K562 (cell line): ENCODE measurements around the gene TMC6. TPM values are rescaled to one million over a fixed set of nuclear protein-coding genes. Genes with fewer than 3 reads are reported as not detected.

Experiments used
- ATAC-seq: fragments of 200-7000 bp; cut with Tn5 transposase; 3 replicates; pipeline ENCODE4 v1.9.1; 2020; ENCODE audit warnings: moderate library complexity
- BruUV-seq: library from RNA; stranded (reverse); fragments of 400-500 nt; replicated peaks from 2 replicates; lab custom pipeline; 2021; lab: Mats Ljungman, UMichigan
- CTCF ChIA-PET: fragments of 300-600 bp; formaldehyde crosslinking; extraction: SDS; loops from one replicate; lab custom pipeline; 2021; ENCODE audit warnings: low intra/inter-chr PET ratio; lab: Yijun Ruan, JAX
- POLR2A ChIA-PET: fragments of 300-600, 350-650 bp; sonication (Branson Sonifier 250); formaldehyde crosslinking; extraction: SDS; loops from one replicate; lab custom pipeline; 2021; ENCODE audit warnings: antibody characterized with exemption, inconsistent platforms; lab: Yijun Ruan, JAX
- DNase-seq, 4 experiments: peaks; one replicate each; pipeline versions ENCODE4 v3.0.0 to v3.0.0-alpha.2; 2011 to 2018; ENCODE audit warnings: low spot score in 3 of 4, mixed read lengths in 3 of 4; ENCODE audit errors: extremely low read depth in 1 of 4
- FAIRE-seq: peaks from 2 replicates; lab custom pipeline; 2011; peaks lifted over from hg19 to GRCh38; lab: Jason Lieb, UNC
- H2AFZ ChIP-seq: 2 replicates; pipeline ENCODE4 v1.6.0; 2011; ENCODE audit warnings: low read depth, low read length, control low read depth, inconsistent platforms
- H3K27ac ChIP-seq: fragments of 200-600 bp; 3 replicates; pipeline ENCODE4 v1.8.0; 2011; ENCODE audit warnings: low read depth, mild to moderate bottlenecking, control low read depth, inconsistent platforms, low read length, moderate library complexity, mixed read lengths; ENCODE audit errors: extremely low read depth
- H3K27me3 ChIP-seq, 2 experiments: fragments of 300-600 bp in 1 of 2; 2 replicates in 1 of 2; 3 replicates in 1 of 2; pipeline versions ENCODE4 v1.6.0 to v1.8.0; 2011; ENCODE audit warnings: inconsistent platforms in 2 of 2, low read length in 2 of 2, mild to moderate bottlenecking in 1 of 2, mixed read lengths in 1 of 2, moderate library complexity in 1 of 2; ENCODE audit not compliant: control insufficient read depth in 2 of 2, insufficient read depth in 2 of 2
- H3K36me3 ChIP-seq: fragments of 300-600 bp; 3 replicates; pipeline ENCODE4 v1.8.0; 2011; ENCODE audit warnings: mild to moderate bottlenecking, low read length, inconsistent platforms; ENCODE audit not compliant: control insufficient read depth, insufficient read depth
- H3K4me1 ChIP-seq, 2 experiments: fragments of 200-600 bp in 1 of 2; replicated peaks in 1 of 2; 2 replicates in 1 of 2; 3 replicates in 1 of 2; pipeline versions ENCODE4 v1.5.1 to v1.8.0; 2011; ENCODE audit warnings: inconsistent platforms in 2 of 2, low read length in 2 of 2, mild to moderate bottlenecking in 1 of 2, mixed read lengths in 1 of 2, moderate library complexity in 1 of 2; ENCODE audit not compliant: control insufficient read depth in 2 of 2, insufficient read depth in 2 of 2
- H3K4me2 ChIP-seq: 2 replicates; pipeline ENCODE4 v1.6.1; 2011; ENCODE audit warnings: low read length, control low read depth, inconsistent platforms, mixed read lengths; ENCODE audit not compliant: insufficient read depth
- H3K4me3 ChIP-seq: fragments of 200-600 bp; sonication (generic), shearing (Covaris generic); 2 replicates; pipeline ENCODE4 v1.5.1; 2016; ENCODE audit warnings: control low read depth, inconsistent platforms
- H3K79me2 ChIP-seq: fragments of 200-600 bp; 3 replicates; pipeline ENCODE4 v1.8.0; 2011; ENCODE audit warnings: low read length, inconsistent platforms; ENCODE audit not compliant: control insufficient read depth, insufficient read depth
- H3K9ac ChIP-seq, 2 experiments: 2 replicates each; pipeline versions ENCODE4 v1.6.0 to v1.6.1; 2011; ENCODE audit warnings: low read depth in 2 of 2, low read length in 2 of 2, control low read depth in 1 of 2, inconsistent platforms in 1 of 2, mild to moderate bottlenecking in 1 of 2, mixed read lengths in 1 of 2; ENCODE audit not compliant: insufficient read depth in 1 of 2
- H3K9me1 ChIP-seq: one replicate; pipeline ENCODE4 v1.6.0; 2011; ENCODE audit warnings: inconsistent platforms, mild to moderate bottlenecking, low read length, moderate library complexity; ENCODE audit not compliant: control insufficient read depth, insufficient read depth
- H3K9me3 ChIP-seq: replicated peaks from 2 replicates; pipeline ENCODE4 v1.5.1; 2011; ENCODE audit warnings: low read depth, low read length, inconsistent platforms; ENCODE audit not compliant: control insufficient read depth, insufficient read depth
- H4K20me1 ChIP-seq: replicated peaks from 2 replicates; pipeline ENCODE4 v1.6.1; 2011; ENCODE audit warnings: low read length, inconsistent platforms, mixed read lengths; ENCODE audit not compliant: control insufficient read depth, insufficient read depth
- ARID1B ChIP-seq: fragments of 450-650 bp; IDR thresholded peaks from 2 replicates; pipeline ENCODE4 v1.6.1; 2016; ENCODE audit warnings: antibody characterized with exemption, mild to moderate bottlenecking, inconsistent platforms
- DMBX1 ChIP-seq: fragments of 250-450 bp; sonication (Bioruptor Pico); IDR thresholded peaks from 2 replicates; pipeline ENCODE4 v1.8.0; 2022; ENCODE audit warnings: inconsistent platforms, mild to moderate bottlenecking, moderate library complexity, borderline replicate concordance
- MED1 ChIP-seq: sonication (generic); formaldehyde crosslinking; IDR thresholded peaks from 2 replicates; pipeline ENCODE4 v1.8.1; 2023; ENCODE audit warnings: missing genetic modification reagents, borderline replicate concordance
- MEF2D ChIP-seq: conservative IDR thresholded peaks from 2 replicates; pipeline ENCODE4 v1.6.1; 2016; ENCODE audit warnings: low read depth, missing genetic modification characterization, missing compliant biosample characterization
- POLR2A ChIP-seq: fragments of 450-650 bp; conservative IDR thresholded peaks from 2 replicates; pipeline ENCODE4 v1.6.1; 2016
- POLR3G ChIP-seq: IDR thresholded peaks from 2 replicates; pipeline ENCODE4 v1.6.1; 2011; ENCODE audit not compliant: insufficient read length, insufficient replicate concordance; ENCODE audit errors: extremely low read depth
- SAP30 ChIP-seq: fragments of 200-600 bp; sonication (generic); IDR thresholded peaks from 2 replicates; pipeline ENCODE4 v1.6.1; 2012; ENCODE audit warnings: borderline replicate concordance, low read depth, mild to moderate bottlenecking, moderate library complexity, low read length, control low read depth, inconsistent platforms; ENCODE audit not compliant: insufficient read depth, poor library complexity, severe bottlenecking
- TAF1 ChIP-seq: IDR thresholded peaks from 2 replicates; pipeline ENCODE4 v1.6.1; 2011; ENCODE audit warnings: mild to moderate bottlenecking, low read length, moderate library complexity; ENCODE audit not compliant: insufficient read depth, control insufficient read depth, severe bottlenecking; ENCODE audit errors: extremely low read depth
- TSC22D4 ChIP-seq: fragments of 450-650 bp; IDR thresholded peaks from 2 replicates; pipeline ENCODE4 v1.6.1; 2016; ENCODE audit warnings: missing genetic modification characterization, missing biosample characterization, control low read depth
- ZNF224 ChIP-seq: sonication (generic); formaldehyde crosslinking; IDR thresholded peaks from 2 replicates; pipeline ENCODE4 v1.8.0; 2022; ENCODE audit warnings: mild to moderate bottlenecking, missing genetic modification reagents
- ZNF282 ChIP-seq: sonication (generic); formaldehyde crosslinking; IDR thresholded peaks from 2 replicates; pipeline ENCODE4 v1.8.1; 2023; ENCODE audit warnings: missing genetic modification reagents
- ZNF79 ChIP-seq: fragments of 250-450 bp; sonication (Bioruptor Pico); IDR thresholded peaks from 2 replicates; pipeline ENCODE4 v1.4.0; 2020; ENCODE audit warnings: low read depth, mild to moderate bottlenecking, moderate library complexity
- WGBS: fragments of 100-300 bp; shearing (Covaris generic); methylation state at CpG from one replicate; pipeline ENCODE4 v1.1.6; 2016; ENCODE audit warnings: low coverage, mixed read lengths; ENCODE audit not compliant: insufficient coverage; ENCODE audit errors: missing lambda C conversion rate; 5-methylcytosine and 5-hydroxymethylcytosine counted together
- in situ Hi-C: fragments of 300-500 bp; cut with MboI; formaldehyde crosslinking; loops from 4 replicates; pipeline ENCODE4 v1.15.0; 2018; ENCODE audit warnings: inconsistent platforms, mixed read lengths
- intact Hi-C: fragments of 100-400 bp; cut with micrococcal nuclease; formaldehyde crosslinking; loops from 2 replicates; pipeline ENCODE4 v1.14.2; 2022
- polyA plus RNA-seq, 8 experiments: library from polyadenylated mRNA; depleted of rRNA in 4 of 8; stranded (reverse) in 5 of 8; unstranded in 3 of 8; fragments of >200 nt; fragmentation: Nextera tagmentation in 2 of 8; fragmentation: Illumina TruSeq in 1 of 8; extraction: Ambion mirVana in 2 of 8; extraction: Trizol in 1 of 8; gene quantifications; 2 replicates each; pipeline versions ENCODE4 v1.2.1 to v1.2.3, GENCODE V29; 2011 to 2014; ENCODE audit warnings: inconsistent platforms in 1 of 8, missing spikeins in 1 of 8
- total RNA-seq, 7 experiments: library from RNA; depleted of rRNA in 6 of 7; stranded (reverse); fragments of >200 nt in 6 of 7; fragmentation: Illumina TruSeq in 2 of 7; extraction: Trizol in 2 of 7; gene quantifications; 2 replicates each; pipeline versions ENCODE4 v1.2.1 to v1.2.3, GENCODE V29; 2011 to 2021; ENCODE audit warnings: low replicate concordance in 1 of 7
- TF ChIP-seq, protein P1 (sequence below): fragments of 200-800 bp; sonication (Bioruptor generic); IDR thresholded peaks from 2 replicates; pipeline ENCODE4 v1.6.1; 2017; ENCODE audit warnings: missing genetic modification characterization, missing compliant biosample characterization
- TF ChIP-seq, protein P2 (sequence below): sonication (generic); formaldehyde crosslinking; IDR thresholded peaks from 2 replicates; pipeline ENCODE4 v1.8.1; 2023; ENCODE audit warnings: mild to moderate bottlenecking, missing genetic modification reagents, moderate library complexity
- TF ChIP-seq, protein P3 (sequence below): fragments of 450-650 bp; formaldehyde crosslinking; IDR thresholded peaks from 2 replicates; pipeline ENCODE4 v1.4.0; 2022; ENCODE audit warnings: mild to moderate bottlenecking, moderate library complexity

The TMC6 gene
- total and polyA plus RNA-seq, 9 of the 15 experiments (the other 6 are each of a cell fraction or from before 2014, with no cell fraction given), result 4.1 to 351 (median 66.9) TPM

- intact Hi-C loops (no loop called here), in situ Hi-C loops (no loop called here)
- Histone ChIP-seq H3K4me1 (peaks cover 0 to 3% of the 10 kb centered on the region in 2 experiments; a peak in 1 of 5 replicates), H3K4me3 (no peak overlapping the region), H4K20me1 (no peaks in the 10 kb centered on the region), H3K27me3 (no peaks in the 10 kb centered on the region), H3K4me2 (no peak overlapping the region), H3K36me3 (peaks cover 43% of the 10 kb centered on the region; the same call in 2 of the 3 replicates), H2AFZ (no peak overlapping the region), H3K9me3 (no peaks in the 10 kb centered on the region), H3K9ac (no peak overlapping the region), H3K9me1 (no peaks in the 10 kb centered on the region), H3K27ac (no peak overlapping the region), H3K79me2 (no peaks in the 10 kb centered on the region)
- ChIA-PET POLR2A (interaction anchor here (1.2 kb wide), 1 partner anchor 10 kb away, joined by 3 read pairs; no protein-coding TSS in a partner anchor), CTCF (no interaction called here)
- BruUV-seq, result no TSS peak
- no peak for DNase-seq
- no peak for FAIRE-seq
- 69% methylated on average over 5 of the region's 5 CpGs for WGBS
- ATAC-seq, result no peak
- TF ChIP-seq, protein P1, sequence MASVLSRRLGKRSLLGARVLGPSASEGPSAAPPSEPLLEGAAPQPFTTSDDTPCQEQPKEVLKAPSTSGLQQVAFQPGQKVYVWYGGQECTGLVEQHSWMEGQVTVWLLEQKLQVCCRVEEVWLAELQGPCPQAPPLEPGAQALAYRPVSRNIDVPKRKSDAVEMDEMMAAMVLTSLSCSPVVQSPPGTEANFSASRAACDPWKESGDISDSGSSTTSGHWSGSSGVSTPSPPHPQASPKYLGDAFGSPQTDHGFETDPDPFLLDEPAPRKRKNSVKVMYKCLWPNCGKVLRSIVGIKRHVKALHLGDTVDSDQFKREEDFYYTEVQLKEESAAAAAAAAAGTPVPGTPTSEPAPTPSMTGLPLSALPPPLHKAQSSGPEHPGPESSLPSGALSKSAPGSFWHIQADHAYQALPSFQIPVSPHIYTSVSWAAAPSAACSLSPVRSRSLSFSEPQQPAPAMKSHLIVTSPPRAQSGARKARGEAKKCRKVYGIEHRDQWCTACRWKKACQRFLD (CRISPR knock-in tag), result no peak
- TF ChIP-seq, protein P2, sequence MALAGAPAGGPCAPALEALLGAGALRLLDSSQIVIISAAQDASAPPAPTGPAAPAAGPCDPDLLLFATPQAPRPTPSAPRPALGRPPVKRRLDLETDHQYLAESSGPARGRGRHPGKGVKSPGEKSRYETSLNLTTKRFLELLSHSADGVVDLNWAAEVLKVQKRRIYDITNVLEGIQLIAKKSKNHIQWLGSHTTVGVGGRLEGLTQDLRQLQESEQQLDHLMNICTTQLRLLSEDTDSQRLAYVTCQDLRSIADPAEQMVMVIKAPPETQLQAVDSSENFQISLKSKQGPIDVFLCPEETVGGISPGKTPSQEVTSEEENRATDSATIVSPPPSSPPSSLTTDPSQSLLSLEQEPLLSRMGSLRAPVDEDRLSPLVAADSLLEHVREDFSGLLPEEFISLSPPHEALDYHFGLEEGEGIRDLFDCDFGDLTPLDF, result no peak
- TF ChIP-seq SAP30 (no peak), MED1 (no peak), ZNF224 (CRISPR knock-in tag) (no peak), ZNF79 (CRISPR knock-in tag) (no peak), MEF2D (tag) (no peak), TAF1 (no peak), POLR3G (no peak), ZNF282 (no peak), TSC22D4 (no peak), DMBX1 (no peak), POLR2A (no peak), ARID1B (no peak)
- TF ChIP-seq, protein P3, sequence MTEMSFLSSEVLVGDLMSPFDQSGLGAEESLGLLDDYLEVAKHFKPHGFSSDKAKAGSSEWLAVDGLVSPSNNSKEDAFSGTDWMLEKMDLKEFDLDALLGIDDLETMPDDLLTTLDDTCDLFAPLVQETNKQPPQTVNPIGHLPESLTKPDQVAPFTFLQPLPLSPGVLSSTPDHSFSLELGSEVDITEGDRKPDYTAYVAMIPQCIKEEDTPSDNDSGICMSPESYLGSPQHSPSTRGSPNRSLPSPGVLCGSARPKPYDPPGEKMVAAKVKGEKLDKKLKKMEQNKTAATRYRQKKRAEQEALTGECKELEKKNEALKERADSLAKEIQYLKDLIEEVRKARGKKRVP (CRISPR knock-in tag), result no peak
Measured at GRCh38 chr17:78075545-78075944, 53.0 kb downstream of the TMC6 start.
